Measurements from ENCODE around the gene LRMDA. TPM values are rescaled to one million over a fixed set of nuclear protein-coding genes. Genes with fewer than 3 reads are reported as not detected.

LRMDA gene
- total and polyA plus RNA-seq, 2 of the 8 experiments (the other 6 are each of a cell fraction or from before 2014, with no cell fraction given) = 0.86 to 2.8 TPM

- no peaks in the 10 kb centered on the region for H3K9me3 ChIP-seq (ENCODE audit: insufficient read depth in 2 of 2, low read depth in 1 of 2, low read length in 1 of 2)
- H3K36me3 ChIP-seq (ENCODE audit: control insufficient read depth in 2 of 4, insufficient read depth in 4 of 4, low read length in 3 of 4) = no peaks in the 10 kb centered on the region
- no peak overlapping the region for H2AK5ac ChIP-seq (ENCODE audit: low read depth, low read length)
- no peak overlapping the region for H3K27ac ChIP-seq (ENCODE audit: low read depth, low read length)
- H3K27me3 ChIP-seq (replicated peaks in 1 of 4; ENCODE audit: control insufficient read depth in 3 of 4, extremely low read depth in 1 of 4, insufficient read depth in 3 of 4, low read length in 3 of 4) = no peaks in the 10 kb centered on the region; a peak in 1 of 7 replicates
- H4K20me1 ChIP-seq (replicated peaks in 1 of 2; ENCODE audit: control insufficient read depth in 1 of 2, insufficient read depth in 2 of 2, low read length in 2 of 2) = no peaks in the 10 kb centered on the region
- H3K9ac ChIP-seq (replicated peaks in 1 of 4; ENCODE audit: extremely low read depth in 1 of 4, low read depth in 3 of 4, low read length in 3 of 4) = no peak overlapping the region
- no peak overlapping the region for H3K4me3 ChIP-seq (ENCODE audit: extremely low read depth in 1 of 4, insufficient read depth in 2 of 4, low read depth in 3 of 4, low read length in 4 of 4)
- FAIRE-seq (no peak), DNase-seq (ENCODE audit: low read depth in 1 of 2, low spot score in 2 of 2) (no peak)
- no peak overlapping the region for H3K4me2 ChIP-seq (ENCODE audit: insufficient read depth in 1 of 2, low read depth in 2 of 2, low read length in 2 of 2)
- H2BK5ac ChIP-seq (ENCODE audit: low read depth, low read length) = no peak overlapping the region; the same call in 1 of the 2 replicates
- H3K23ac ChIP-seq (ENCODE audit: insufficient read length) = no peak overlapping the region
- H2AFZ ChIP-seq (ENCODE audit: low read length) = no peak overlapping the region
- no peak overlapping the region for H4K8ac ChIP-seq (ENCODE audit: extremely low read depth, insufficient read depth, low read length)
- no peak overlapping the region for H3K14ac ChIP-seq (ENCODE audit: insufficient read length)
- ChIA-PET CTCF (ENCODE audit: partially characterized antibody) (interaction anchor here (1.3 kb wide), 1 partner anchor 93 kb away, joined by 3 read pairs; no protein-coding TSS in a partner anchor), POLR2A (ENCODE audit: partially characterized antibody) (no interaction called here)
- no peak overlapping the region for H4K91ac ChIP-seq (replicated peaks; ENCODE audit: insufficient read length, low read length)
- H3K79me2 ChIP-seq (ENCODE audit: control insufficient read depth in 1 of 2, insufficient read depth in 2 of 2, low read length in 2 of 2) = no peaks in the 10 kb centered on the region
- H3K4ac ChIP-seq (replicated peaks; ENCODE audit: insufficient read length, low read depth, low read length) = no peak overlapping the region
- H3K4me1 ChIP-seq (replicated peaks in 1 of 4; ENCODE audit: control insufficient read depth in 3 of 4, insufficient read depth in 4 of 4, low read length in 3 of 4) = peaks cover 0 to 7% (median 0%) of the 10 kb centered on the region in 4 experiments; a peak in 1 of 7 replicates
- 75% methylated on average over 2 of the region's 2 CpGs; no CpG with 5 or more reads in 1 of the 2 experiments for WGBS, 2 experiments (ENCODE audit: extremely low coverage in 1 of 2, insufficient coverage in 1 of 2, insufficient read length in 1 of 2, insufficient replicate concordance in 2 of 2, low coverage in 1 of 2, low lambda C conversion rate in 2 of 2, missing lambda C conversion rate in 1 of 2)
- no peak overlapping the region for H3K18ac ChIP-seq (ENCODE audit: extremely low read depth, low read length)
- H2BK20ac ChIP-seq (ENCODE audit: low read length) = no peak overlapping the region
- H3K56ac ChIP-seq (replicated peaks; ENCODE audit: insufficient read length, low read depth, low read length) = no peak overlapping the region
- H2BK12ac ChIP-seq (ENCODE audit: low read depth, low read length) = no peak overlapping the region
- no peaks in the 10 kb centered on the region for H3K23me2 ChIP-seq (ENCODE audit: low read depth, low read length)
- H2BK120ac ChIP-seq (replicated peaks; ENCODE audit: low read depth, low read length) = no peak overlapping the region
- H4K5ac ChIP-seq (ENCODE audit: insufficient read length, low read depth, low read length) = no peak overlapping the region
- H3K79me1 ChIP-seq (ENCODE audit: low read depth, low read length) = no peaks in the 10 kb centered on the region
- no peak overlapping the region for H2BK15ac ChIP-seq (ENCODE audit: low read length)
- TF ChIP-seq JUN (IDR thresholded peaks at IDR 0.05; ENCODE audit: low read depth, low read length) (no peak), POLR2A (IDR thresholded peaks at IDR 0.05; ENCODE audit: control extremely low read depth in 1 of 2, low read depth in 2 of 2, low read length in 2 of 2) (no peak), USF2 (IDR thresholded peaks at IDR 0.05; ENCODE audit: low read length) (no peak), BACH1 (IDR thresholded peaks at IDR 0.05; ENCODE audit: low read length) (no peak), SAP30 (IDR thresholded peaks at IDR 0.05; ENCODE audit: insufficient read depth, insufficient replicate concordance, low read length) (no peak), SP1 (IDR thresholded peaks at IDR 0.05; ENCODE audit: low read depth, low read length) (no peak), RFX5 (IDR thresholded peaks at IDR 0.05; ENCODE audit: borderline replicate concordance, low read depth, low read length) (no peak), EGR1 (IDR thresholded peaks at IDR 0.05; ENCODE audit: borderline replicate concordance, low read depth, low read length) (no peak), HDAC6 (IDR thresholded peaks at IDR 0.05; ENCODE audit: low read depth, low read length) (no peak), EZH2 (IDR thresholded peaks at IDR 0.05; ENCODE audit: low read depth, low read length, severe bottlenecking) (no peak), ATF2 (IDR thresholded peaks at IDR 0.05; ENCODE audit: low read length) (no peak), NRF1 (IDR thresholded peaks at IDR 0.05; ENCODE audit: low read depth, low read length) (no peak)
Observed at GRCh38 chr10:76129213-76129612, 697.8 kb downstream of the LRMDA start.
